GM18873 (cell line): ENCODE data around the gene PDCD1.

ENCODE experiments used
- ATAC-seq: cut with Tn5 transposase; IDR thresholded peaks from one replicate; pipeline ENCODE4 v1.9.1; 2021; ENCODE audit warnings: mild to moderate bottlenecking, moderate library complexity, moderate number of reproducible peaks; ENCODE audit not compliant: unreplicated experiment, low FRiP score

Gene PDCD1

DNA sequence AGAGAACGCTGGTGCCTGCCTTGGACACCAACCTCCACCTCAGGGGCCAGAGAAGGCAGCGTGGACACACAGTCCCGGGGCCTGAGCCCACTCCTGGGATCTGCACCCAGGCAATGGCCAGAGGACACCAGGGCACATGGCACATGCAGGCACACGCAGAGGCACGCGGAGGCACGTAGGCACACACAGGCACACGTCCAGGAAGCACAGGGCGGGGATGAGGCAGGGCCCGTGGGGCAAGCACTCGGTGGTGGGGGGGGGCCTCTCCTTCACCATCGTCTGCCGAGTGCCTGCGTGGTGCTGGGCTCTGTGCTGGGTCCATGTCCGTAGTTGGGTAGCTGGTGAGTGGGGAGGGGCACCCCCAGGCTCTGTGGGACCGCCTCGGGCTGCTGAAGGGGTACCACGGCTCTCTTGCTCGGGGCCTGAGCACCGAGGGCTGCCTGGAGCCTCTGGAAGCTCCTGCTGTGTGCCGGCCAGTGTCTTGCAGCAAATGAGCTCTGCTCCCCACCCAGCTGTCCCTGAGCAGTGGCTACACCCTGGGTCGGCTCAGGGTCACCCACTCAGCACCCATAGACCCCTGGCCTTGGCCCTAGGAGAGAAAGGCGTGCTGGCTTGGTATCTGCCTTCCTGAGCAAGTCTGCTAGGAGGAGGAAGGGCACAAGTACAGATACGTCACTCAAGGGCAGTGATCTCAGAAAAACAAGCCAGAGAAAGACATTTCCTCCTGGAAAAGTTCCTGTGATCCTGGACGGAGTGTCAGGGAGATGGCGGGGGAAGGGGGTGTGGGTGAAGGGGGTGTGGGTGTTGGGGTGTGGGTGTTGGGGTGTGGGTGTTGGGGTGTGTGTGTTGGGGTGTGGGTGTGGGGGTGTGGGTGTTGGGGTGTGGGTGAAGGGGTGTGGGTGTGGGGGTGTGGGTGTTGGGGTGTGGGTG lies 37.3 kb upstream of the PDCD1 start:
- no peak for ATAC-seq

DNA sequence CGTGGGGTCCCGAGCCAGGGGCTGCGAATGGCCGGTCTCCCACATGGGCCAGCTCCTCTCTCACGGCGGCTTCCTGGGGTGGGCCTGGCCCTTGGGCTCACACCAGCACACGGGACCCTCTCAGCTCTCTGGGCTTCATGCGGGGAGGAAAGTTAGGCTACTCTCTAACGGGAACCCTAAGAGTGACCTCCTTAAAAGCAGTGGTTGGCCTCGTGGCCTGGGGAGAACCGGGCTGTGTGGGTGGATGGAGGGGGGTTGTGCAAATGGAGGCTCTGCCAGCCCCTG lies 36.7 kb upstream of the PDCD1 start:
- no peak for ATAC-seq

DNA sequence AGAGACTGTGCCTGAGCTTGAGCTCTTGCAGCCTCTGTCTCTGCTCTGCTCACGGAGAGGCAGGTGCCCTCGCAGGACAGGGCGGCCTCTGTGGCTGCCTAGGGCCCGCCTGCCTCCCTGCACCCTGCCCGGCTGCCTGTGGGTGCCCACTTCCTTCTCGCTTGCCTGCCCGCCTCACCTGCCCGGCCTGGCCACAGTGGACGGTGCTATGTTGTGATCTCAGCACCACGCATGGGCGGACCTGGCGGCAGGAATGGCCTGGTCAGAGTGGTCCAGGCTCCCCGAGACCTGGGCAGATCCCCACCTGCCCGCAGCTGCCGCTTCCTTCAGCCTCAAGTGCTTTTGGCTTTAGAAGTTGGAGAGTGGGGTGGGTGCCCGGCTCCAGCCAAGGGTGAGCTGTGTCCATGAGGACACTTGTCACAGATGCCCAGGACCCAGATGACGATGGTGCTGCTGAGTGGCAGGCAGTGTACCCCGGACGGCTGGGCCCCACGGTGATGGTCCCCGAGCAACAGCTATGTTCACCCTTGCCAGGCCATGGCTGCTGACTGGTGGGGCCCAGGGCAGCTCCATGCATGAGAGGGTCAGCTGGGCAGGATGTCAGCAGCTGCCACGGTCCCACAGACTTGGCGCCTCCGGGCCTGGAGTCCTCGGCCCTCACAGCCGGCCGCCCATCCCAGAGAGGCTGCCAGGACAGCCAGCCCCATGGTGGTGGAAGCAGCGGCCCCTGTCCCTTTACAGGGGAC lies 36.2 kb upstream of the PDCD1 start:
- ATAC-seq: no peak

DNA sequence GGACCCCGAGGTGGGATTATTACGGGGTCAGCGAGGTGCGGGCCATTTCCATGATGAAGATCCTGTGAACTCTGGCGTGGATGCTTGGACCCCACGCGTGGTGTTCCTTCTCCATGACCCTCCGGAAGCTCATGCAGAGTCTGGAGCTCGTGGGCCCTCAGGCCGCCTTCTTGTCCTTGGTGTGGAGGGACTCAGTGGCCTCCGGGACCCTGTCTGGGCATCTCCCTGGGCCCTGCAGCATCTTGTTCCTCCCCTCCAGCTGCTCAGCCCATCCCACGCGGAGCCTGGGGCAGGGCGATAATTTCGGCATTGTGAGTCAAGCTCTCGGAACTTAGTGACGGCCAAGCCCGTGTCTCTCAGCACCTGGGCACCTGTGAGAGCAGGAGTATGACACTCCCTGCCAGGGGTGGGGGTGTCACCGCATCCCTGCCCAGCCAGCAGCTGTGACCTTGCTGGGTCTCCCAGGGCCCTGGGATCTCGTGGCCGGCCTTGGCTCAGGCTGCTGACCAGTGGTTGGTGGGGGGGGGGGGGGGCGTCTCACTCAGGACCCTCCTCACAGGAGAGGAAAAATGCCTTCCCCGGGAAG lies 35.5 kb upstream of the PDCD1 start:
- no peak for ATAC-seq

DNA sequence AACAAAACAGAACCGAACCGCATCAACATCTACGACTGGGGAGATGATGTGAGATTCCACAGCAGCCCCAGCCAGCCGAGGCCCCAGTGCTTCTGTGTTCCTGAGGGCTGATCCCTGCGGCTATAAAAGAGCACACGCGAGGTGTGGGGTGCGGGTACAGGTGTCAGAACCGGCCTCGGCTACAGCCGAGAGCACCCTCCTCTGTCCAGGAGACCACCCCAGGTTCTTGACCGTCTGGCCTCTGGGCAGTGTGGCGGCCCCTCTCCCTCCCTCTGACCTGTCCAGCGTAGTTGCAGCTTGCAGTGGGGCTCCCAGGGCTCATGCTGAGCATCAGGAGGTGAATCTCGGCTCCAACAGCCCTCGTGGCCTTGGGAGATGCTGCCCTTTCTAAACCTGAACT lies 34.6 kb upstream of the PDCD1 start:
- ATAC-seq: no peak

DNA sequence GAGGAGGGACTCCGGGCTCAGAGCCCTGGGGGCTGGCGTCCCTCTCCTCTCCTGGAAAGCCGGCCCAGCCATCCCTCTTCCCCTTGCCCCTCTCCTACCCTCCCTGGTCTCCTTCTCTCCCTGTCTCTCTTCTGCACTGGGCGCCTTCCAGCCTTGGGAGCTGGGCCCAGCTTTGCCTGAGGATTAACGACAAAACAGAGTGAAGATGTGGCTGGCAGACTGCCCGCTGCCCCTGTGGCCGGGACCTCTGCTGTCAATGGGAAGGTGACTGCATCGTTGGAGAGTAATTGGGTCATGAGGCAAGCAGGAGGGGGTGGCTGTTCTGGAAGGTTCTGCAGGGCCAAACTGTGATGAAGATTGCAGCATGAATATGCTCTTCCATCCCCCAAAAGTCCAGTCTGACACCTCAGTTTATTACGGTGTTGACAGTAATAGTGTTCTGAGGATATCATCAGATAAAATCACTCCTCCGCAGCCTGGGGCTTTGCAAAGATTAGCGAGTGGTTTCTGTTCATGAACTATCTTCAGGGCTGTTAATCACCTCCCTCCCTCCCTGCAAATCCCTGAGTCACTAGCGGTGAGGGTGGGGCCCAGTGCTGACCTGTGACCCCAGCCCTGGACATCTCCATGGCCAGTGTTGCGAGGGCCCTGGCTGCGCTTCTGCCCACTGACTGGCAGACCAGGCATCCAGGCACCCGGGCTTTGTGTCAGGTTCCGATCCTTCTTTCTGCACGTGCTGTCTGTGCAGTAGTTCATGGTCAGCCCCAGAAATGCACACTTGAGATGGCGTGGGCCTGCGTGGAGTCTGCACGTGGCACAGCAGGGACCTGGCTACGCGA lies 33.8 kb upstream of the PDCD1 start:
- ATAC-seq: no peak

DNA sequence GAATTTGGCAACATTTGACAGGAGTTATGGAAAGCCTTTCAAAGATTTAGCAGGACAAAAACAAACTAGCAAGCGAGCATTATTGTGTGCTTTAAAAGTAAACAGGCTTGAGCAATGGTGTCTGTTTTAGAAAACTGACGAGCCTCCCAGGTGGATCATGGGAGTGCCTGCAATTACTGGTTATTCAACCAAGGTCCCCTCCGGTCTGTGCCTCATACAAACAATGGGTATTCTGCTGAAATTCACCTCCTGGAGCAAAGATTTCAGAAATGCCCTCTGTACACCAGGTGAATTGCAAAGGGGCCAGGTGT lies 33.2 kb upstream of the PDCD1 start:
- no peak for ATAC-seq

DNA sequence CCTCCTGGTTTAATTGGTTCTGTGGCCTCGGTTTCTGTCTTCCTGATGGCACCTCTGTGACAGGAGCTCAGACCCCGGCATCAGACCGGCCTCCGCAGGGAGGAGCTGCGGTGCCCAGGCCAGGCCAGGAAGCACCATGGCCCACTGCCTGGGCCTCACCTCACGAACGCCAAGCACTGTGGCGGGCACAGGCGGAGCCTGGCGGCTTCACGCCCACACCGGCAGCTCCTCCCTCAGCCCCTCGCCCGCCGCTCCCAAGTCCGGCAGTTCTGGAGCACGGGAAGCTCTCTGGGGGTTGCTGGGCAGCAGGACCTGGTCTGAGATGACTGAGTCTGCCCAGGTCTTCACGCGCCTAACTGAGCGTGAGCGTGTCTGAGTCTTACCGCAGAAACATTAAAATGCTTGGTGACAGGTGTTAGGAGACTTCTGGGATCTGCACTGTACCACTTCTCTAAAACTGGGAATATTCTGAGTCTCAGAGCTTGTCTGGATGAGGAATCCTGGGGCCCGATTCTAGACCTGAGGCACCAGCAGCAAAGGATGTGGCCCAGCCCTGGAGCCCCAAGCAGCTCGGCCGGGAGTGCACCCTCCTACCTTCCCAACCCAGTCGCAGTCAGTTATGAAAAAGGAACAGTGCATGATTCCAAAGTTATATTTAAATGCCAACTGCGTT lies 32.8 kb upstream of the PDCD1 start:
- no peak for ATAC-seq

DNA sequence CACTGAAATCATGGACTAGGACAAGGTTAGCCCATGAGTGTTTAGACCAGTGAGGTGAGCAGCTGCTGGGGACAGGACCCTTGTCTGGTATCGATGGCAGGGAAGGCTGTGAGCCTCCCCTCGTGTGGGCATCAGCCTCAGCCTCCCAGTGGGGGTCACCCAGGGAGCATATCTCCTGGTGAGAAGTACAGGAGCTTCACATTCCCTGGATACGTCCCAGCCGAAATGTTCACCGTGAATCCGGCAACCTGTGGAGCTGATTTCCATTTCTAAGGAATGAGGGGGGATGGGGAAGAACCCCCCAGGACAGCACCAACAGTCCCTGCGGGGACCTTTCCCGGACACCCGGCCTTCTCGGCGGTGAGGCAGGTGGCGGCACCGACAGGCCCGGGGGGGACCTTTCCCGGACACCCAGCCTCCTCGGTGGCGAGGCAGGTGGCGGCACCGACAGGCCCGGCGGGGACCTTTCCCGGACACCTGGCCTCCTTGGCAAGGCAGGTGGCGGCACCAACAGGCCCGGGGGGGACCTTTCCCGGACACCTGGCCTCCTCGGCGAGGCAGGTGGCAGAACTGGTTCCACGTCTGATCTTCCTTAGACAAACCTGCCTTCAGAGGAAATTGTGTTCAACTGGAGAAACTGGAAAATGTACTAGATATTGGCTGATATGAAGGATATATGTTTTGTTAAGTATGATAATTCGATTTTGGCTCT lies 32.0 kb upstream of the PDCD1 start:
- no peak for ATAC-seq

DNA sequence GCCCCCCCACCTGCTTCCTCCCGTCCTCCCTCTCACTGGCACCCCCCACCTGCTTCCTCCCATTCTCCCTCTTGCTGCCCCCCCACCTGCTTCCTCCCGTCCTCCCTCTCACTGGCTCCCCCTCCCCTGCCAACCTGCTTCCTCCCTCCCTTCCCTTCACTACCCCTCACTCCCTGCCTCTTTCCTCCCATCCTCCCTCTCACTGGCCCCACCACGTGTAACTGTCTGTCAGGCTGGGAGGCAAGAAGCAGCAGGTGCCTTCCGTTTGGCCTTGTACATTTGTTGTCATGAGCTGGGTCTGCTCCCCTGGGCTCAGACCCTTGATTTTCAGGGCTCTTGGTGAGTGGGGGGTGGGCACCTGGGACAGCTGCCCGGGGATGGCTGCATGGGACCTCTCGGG lies 29.9 kb upstream of the PDCD1 start:
- no peak for ATAC-seq

DNA sequence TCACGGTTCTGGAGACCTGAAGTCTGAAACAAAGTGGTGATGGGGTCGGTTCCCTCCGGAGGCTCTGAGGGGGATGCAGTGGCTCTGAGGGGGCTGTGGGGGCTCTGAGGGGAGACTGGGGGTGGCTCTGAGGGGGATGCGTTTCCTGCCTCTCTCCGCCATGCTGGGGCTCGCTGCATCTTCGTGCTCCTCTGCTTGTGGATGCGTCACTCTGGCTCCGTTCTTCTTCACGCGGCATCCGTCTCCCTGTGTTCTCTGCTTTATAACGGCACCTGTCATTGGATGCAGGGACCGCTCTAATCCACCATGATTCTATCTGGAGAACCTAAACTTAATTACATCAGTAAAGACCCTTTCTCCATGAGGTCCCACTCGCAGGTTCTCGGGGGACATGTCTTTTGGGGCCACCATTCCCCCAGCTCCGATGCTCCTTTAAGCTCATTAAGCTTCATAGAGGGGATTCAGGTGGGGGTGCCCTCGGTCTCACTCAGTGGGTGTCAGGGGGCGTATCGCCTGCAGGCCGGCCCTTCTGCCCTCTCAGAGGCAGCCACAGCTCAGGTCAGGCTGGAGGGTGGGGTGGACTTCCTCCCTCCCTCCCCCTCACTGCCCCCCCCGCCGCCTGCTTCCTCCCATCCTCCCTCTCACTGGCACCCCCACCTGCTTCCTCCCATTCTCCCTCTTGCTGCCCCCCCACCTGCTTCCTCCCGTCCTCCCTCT lies 29.3 kb upstream of the PDCD1 start:
- no peak for ATAC-seq

DNA sequence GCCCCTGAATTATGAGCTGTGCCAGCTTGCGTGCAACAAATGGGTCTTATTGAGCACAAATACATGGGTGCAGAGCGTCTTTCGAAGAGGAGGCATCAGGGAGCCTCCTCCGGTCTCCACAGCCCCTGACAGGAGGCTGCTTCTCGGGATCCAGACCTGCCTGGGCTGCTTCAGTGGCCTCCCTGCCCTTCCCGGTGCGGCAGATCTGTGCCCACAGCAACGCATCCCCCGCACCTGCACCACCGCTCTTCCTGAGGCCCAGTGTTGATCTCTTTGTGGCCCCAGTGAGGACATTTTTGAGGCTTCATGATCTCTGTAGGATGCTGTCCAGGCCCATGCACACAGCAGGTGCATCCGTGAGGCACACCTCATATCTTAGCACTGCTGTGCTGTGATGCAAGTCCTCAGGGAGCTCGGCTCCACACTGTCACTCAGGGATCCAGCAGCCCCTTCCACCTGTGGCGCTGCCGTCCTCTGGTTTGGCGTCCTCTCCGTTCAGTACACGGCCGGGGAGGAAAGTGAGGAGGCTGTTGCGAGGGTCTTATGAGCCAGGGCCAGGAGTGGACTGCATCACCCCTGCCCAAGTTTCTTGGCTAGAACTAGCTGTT lies 28.2 kb upstream of the PDCD1 start:
- ATAC-seq: no peak

DNA sequence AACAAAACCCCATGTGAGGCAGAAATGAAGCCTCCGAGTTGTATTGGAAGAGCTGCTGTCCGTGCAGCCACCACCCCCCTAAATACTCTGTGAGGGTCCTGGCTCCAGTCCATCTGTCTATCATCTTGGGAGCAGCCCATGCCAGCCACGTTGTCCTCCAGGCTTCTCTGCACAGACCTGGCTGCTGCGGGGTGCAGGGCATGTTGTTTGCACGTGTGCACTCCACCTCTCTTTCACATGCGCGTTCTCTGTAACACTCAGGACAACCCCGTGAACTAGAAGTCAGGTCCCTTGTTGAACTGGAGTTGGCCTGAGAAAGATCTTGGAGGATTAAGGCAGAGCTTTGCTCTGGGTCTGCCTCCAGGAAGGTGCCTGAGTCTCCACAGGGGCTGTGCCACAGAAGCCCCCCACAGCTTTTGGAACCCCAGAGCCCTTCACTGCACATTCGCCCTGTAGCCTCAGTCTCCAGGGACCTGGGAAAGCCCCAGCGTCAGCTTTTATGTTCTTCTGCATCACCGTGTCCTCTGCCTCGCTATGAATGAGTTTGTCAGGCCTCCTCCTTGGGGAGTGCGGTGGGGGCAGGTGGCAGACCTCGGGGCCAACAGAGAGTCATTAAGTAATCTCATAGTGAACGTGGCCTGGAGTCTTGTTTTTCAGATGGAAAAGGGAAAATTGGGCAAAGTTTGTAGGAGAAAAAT lies 27.4 kb upstream of the PDCD1 start:
- ATAC-seq: no peak

DNA sequence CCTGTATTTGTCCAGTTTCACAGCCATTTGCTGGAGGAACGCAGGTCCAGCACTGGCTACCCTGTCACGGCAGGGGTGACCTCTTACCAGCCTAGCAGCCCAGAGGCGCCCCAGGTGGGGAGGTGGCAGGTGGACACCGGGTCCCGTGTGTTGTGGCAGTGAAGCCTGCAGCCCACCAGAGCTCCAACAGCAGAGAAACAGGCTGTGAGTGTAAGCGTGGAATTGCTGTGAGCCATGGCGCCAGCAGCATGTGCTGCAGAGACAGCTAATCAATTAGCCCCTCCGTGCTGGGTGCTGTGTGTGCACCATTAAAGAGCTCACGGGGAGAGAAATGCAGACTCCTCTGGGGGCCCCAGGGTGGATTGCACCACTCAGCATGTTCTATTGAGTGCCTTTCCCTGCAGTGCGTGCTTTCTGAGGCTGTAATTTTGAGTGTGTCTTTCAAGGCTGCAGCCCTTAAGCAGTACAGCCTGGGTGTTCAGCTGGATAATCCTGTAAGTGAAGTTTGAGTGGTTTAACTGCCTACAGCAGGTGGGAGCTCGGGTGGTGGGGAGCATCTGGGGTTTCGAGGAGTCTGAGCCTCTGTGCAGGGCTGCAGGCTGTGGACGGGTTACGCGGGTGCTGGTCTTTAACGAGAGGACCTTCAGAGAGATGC lies 26.7 kb upstream of the PDCD1 start:
- no peak for ATAC-seq

DNA sequence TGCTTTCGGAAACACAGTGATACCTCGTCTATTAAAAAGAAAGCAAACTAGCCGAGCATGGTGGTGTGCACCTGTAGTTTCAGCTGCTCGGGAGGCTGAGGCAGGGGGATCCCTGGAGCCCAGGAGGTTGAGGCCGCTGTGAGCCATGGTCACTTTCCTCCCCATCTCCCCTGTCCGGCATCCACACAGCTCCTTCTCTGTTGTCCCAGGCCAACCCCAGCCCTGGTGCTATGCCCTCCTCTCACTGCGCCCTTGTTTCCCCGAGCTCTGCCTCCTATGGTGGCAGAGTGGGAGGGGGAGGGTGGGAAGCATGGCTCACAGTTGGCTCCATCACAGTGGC lies 26.2 kb upstream of the PDCD1 start:
- ATAC-seq: no peak

DNA sequence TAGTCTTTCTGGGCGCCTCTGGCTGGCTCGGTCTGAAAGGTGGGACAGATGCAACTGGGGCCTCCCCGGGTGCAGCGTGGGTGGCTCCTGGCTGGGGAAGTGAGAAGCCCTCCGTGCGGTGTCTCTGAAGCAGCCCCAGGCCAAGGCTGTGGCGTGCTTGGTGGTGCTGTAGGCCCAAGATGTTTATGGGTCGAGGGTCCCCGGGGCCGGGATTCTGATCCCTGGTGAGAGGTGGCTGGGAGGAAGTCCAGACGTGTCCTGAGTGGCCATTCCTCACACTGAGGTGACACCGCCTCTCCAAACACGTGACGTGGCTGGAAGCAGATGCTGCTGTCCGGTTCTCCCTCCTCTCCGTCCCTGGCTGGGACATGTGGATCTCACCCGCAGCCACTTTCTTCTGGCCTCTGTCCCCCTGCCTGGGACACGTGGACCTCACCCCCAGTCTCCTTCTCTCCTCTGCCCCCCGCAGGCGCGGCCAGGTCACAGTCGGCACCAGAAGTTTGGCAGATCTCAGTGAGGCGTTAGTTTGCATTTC lies 23.5 kb upstream of the PDCD1 start:
- ATAC-seq: peak; percentile 48

DNA sequence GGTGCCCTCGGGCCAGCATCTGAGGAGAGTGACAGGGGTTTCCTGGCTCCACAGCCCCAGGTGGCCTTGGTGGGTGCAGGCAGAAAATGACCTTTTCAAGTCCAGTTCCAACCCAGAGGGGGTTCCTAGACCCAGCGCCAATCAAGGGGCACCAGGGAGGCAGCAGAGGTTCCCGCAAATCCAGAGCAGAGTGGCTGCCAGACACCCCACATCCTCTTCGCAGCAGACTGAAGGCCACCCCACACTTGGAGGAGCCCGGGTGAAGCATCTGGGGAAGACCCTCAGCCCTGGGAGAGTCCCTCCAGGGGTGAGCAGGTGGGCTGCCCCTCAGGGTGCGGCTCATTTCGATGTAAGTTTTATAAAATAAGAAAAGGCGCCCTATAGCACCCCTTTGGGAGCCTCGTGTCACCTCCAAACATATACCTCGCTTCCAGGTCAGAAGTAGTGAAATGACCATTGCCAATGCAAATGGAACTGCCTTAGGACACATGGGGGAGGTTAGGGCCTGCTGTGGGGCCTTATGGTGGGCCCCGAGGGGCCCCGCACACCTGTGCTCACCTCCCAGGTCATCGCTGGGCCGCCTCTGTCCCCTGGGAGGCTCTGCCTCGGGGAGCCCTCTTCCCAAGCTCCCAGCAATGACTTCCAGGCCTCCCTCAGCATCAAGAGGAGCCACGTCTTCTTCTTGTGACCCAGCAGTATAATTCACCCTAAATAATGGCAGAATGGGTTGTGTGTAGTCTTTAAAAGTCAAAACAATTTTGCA lies 21.8 kb upstream of the PDCD1 start:
- ATAC-seq: no peak
